HepG2 (cell line): ENCODE measurements around the gene SEMA7A. TPM values are rescaled to one million over a fixed set of nuclear protein-coding genes. Genes with fewer than 3 reads are reported as not detected.

Experiments used
- CBFB ChIP-seq: sonication (generic); formaldehyde crosslinking; IDR thresholded peaks from 2 replicates; pipeline ENCODE4 v1.4.0; 2020; ENCODE audit warnings: missing genetic modification reagents
- CBX2 ChIP-seq, 2 experiments: fragments of 200-600 bp in 1 of 2; sonication (generic); formaldehyde crosslinking in 1 of 2; IDR thresholded peaks; 2 replicates each; pipeline versions ENCODE4 v1.7.0 to v1.8.1; 2018 to 2022; ENCODE audit warnings: low read depth in 2 of 2, low read length in 1 of 2, mild to moderate bottlenecking in 1 of 2, missing genetic modification reagents in 1 of 2
- CREB1 ChIP-seq, 2 experiments: fragments of 450-650 bp in 1 of 2; IDR thresholded peaks; 2 replicates each; pipeline ENCODE4 v1.6.1; 2016 to 2017; ENCODE audit warnings: control low read depth in 1 of 2, mild to moderate bottlenecking in 1 of 2, missing compliant biosample characterization in 1 of 2, missing genetic modification characterization in 1 of 2
- ERF ChIP-seq: IDR thresholded peaks from 2 replicates; pipeline ENCODE4 v1.6.1; 2018; ENCODE audit warnings: missing biosample characterization, missing genetic modification reagents
- JDP2 ChIP-seq: sonication (generic); formaldehyde crosslinking; IDR thresholded peaks from 2 replicates; pipeline ENCODE4 v1.8.1; 2022; ENCODE audit warnings: missing genetic modification reagents, borderline replicate concordance
- PATZ1 ChIP-seq: sonication (generic); formaldehyde crosslinking; IDR thresholded peaks from 2 replicates; pipeline ENCODE4 v1.4.0; 2020; ENCODE audit warnings: missing genetic modification reagents
- PBX3 ChIP-seq: sonication (generic); formaldehyde crosslinking; IDR thresholded peaks from 2 replicates; pipeline ENCODE4 v1.8.1; 2023; ENCODE audit warnings: missing genetic modification reagents, inconsistent platforms, borderline replicate concordance
- SP2 ChIP-seq: sonication (generic); formaldehyde crosslinking; IDR thresholded peaks from 2 replicates; pipeline ENCODE4 v1.5.1; 2020; ENCODE audit warnings: mild to moderate bottlenecking, missing genetic modification reagents
- THRA ChIP-seq: sonication (generic); formaldehyde crosslinking; IDR thresholded peaks from 2 replicates; pipeline ENCODE4 v1.4.0; 2020; ENCODE audit warnings: missing genetic modification reagents, borderline replicate concordance
- XRCC5 ChIP-seq: fragments of 200-400 bp; formaldehyde crosslinking; optimal IDR thresholded peaks from 2 replicates; pipeline ENCODE3; 2017; ENCODE audit warnings: mild to moderate bottlenecking, low read length
- ZBTB26 ChIP-seq: IDR thresholded peaks from 2 replicates; pipeline ENCODE4 v1.6.1; 2016; ENCODE audit warnings: missing compliant biosample characterization, missing genetic modification reagents, borderline replicate concordance
- ZNF101 ChIP-seq: sonication (generic); formaldehyde crosslinking; IDR thresholded peaks from 2 replicates; pipeline ENCODE4 v1.4.0; 2020; ENCODE audit warnings: mild to moderate bottlenecking, low read depth, missing genetic modification reagents, borderline replicate concordance
- ZNF143 ChIP-seq: sonication (generic); formaldehyde crosslinking; IDR thresholded peaks from 2 replicates; pipeline ENCODE4 v1.4.0; 2020; ENCODE audit warnings: missing genetic modification reagents
- ZNF607 ChIP-seq: sonication (generic); formaldehyde crosslinking; IDR thresholded peaks from 2 replicates; pipeline ENCODE4 v1.5.1; 2020; ENCODE audit warnings: missing genetic modification reagents, mild to moderate bottlenecking, borderline replicate concordance
- ZNF775 ChIP-seq: sonication (generic); formaldehyde crosslinking; IDR thresholded peaks from 2 replicates; pipeline ENCODE4 v1.4.0; 2020; ENCODE audit warnings: missing genetic modification reagents, mild to moderate bottlenecking, moderate library complexity, borderline replicate concordance
- polyA plus RNA-seq, 8 experiments: library from polyadenylated mRNA; depleted of rRNA in 3 of 8; stranded (reverse) in 7 of 8; unstranded in 1 of 8; fragments of >200 nt; fragmentation: Illumina TruSeq in 4 of 8; extraction: Trizol in 4 of 8; gene quantifications; 2 replicates each; pipeline versions ENCODE4 v1.2.1 to v1.2.3, GENCODE V29; 2011 to 2016; ENCODE audit warnings: low read depth in 4 of 8, missing spikeins in 1 of 8, mixed read lengths in 1 of 8; ENCODE audit not compliant: insufficient read depth in 1 of 8
- total RNA-seq, 5 experiments: library from RNA; depleted of rRNA; stranded (reverse); fragments of >200 nt; fragmentation: Illumina TruSeq; extraction: Trizol; gene quantifications; 2 replicates each; pipeline ENCODE4 v1.2.3, GENCODE V29; 2016; ENCODE audit warnings: low read depth in 1 of 5
- TF ChIP-seq, protein P1 (sequence below): sonication (generic); formaldehyde crosslinking; IDR thresholded peaks from 2 replicates; pipeline ENCODE4 v1.4.0; 2020; ENCODE audit warnings: missing genetic modification reagents, mild to moderate bottlenecking, borderline replicate concordance
- TF ChIP-seq, protein P2 (sequence below): fragments of 450-650 bp; IDR thresholded peaks from 2 replicates; pipeline ENCODE4 v1.6.1; 2017; ENCODE audit warnings: mild to moderate bottlenecking

SEMA7A gene
- total and polyA plus RNA-seq, 2 of the 13 experiments (the other 11 are each of a cell fraction or from before 2014, with no cell fraction given): 9.0 to 15.8 TPM

DNA sequence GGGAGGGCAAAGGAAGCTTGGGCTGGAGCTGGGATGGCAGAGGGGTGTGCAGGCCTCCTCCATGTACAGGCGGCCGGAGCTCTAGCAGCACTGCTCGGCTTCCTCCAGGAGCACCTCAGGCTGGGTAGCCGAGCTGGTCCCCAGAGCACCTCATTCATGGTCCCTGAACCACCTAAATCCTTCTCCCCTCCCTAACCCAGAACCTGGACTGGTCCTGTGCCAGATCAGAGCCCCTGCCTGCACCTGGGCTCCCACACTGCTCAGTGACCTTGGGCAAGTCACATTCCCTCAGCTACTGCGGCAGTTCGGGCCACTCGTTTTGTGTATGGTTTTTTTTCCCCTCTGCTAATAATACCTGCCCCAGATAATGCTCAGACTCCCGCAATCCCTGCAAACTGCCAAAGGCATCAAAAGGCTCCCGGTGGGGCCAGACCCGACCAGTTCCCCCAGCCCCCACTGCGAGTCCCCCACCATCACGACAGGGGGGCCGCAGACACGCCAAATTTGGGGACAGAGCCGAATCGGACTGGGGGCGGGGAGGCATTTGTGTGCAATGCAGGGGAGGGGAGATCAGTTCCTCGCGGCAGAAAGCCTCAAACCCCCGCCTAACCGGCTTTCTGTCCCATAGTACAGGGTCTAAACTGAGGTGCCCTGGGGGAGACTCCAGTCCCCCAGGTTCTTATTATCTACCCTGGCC lies 1.3 kb downstream of the SEMA7A start (continued):
- TF ChIP-seq PBX3 (CRISPR knock-in tag) (no peak), PATZ1 (0 out of 2 replicates have a peak, but pooled peaks have one; percentile 31), ZNF101 (CRISPR knock-in tag) (no peak), CBFB (no peak), CREB1 (IDR thresholded peaks at IDR 0.05) (no peak), CREB1 (CRISPR knock-in tag; IDR thresholded peaks at IDR 0.05) (no peak), THRA (CRISPR knock-in tag) (no peak), ERF (CRISPR knock-in tag) (no peak), XRCC5 (no peak), CBX2 (IDR thresholded peaks at IDR 0.05; ENCODE audit: low read depth, low read length) (no peak), CBX2 (CRISPR knock-in tag; IDR thresholded peaks at IDR 0.05; ENCODE audit: low read depth) (no peak), ZNF607 (CRISPR knock-in tag) (no peak), ZNF143 (CRISPR knock-in tag) (no peak), SP2 (no peak), ZNF775 (CRISPR knock-in tag) (no peak), ZBTB26 (CRISPR knock-in tag) (no peak), JDP2 (CRISPR knock-in tag) (no peak)
- TF ChIP-seq, protein P1, sequence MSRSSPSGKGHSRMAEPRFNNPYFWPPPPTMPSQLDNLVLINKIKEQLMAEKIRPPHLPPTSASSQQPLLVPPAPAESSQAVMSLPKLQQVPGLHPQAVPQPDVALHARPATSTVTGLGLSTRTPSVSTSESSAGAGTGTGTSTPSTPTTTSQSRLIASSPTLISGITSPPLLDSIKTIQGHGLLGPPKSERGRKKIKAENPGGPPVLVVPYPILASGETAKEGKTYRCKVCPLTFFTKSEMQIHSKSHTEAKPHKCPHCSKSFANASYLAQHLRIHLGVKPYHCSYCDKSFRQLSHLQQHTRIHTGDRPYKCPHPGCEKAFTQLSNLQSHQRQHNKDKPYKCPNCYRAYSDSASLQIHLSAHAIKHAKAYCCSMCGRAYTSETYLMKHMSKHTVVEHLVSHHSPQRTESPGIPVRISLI: 0 out of 2 replicates have a peak, but pooled peaks have one; percentile 27
- TF ChIP-seq, protein P2, sequence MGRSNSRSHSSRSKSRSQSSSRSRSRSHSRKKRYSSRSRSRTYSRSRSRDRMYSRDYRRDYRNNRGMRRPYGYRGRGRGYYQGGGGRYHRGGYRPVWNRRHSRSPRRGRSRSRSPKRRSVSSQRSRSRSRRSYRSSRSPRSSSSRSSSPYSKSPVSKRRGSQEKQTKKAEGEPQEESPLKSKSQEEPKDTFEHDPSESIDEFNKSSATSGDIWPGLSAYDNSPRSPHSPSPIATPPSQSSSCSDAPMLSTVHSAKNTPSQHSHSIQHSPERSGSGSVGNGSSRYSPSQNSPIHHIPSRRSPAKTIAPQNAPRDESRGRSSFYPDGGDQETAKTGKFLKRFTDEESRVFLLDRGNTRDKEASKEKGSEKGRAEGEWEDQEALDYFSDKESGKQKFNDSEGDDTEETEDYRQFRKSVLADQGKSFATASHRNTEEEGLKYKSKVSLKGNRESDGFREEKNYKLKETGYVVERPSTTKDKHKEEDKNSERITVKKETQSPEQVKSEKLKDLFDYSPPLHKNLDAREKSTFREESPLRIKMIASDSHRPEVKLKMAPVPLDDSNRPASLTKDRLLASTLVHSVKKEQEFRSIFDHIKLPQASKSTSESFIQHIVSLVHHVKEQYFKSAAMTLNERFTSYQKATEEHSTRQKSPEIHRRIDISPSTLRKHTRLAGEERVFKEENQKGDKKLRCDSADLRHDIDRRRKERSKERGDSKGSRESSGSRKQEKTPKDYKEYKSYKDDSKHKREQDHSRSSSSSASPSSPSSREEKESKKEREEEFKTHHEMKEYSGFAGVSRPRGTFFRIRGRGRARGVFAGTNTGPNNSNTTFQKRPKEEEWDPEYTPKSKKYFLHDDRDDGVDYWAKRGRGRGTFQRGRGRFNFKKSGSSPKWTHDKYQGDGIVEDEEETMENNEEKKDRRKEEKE: no peak
